HG02571 (cell line): Measurements from ENCODE around the gene GRIPAP1.

Source experiments
- ATAC-seq: cut with Tn5 transposase; IDR thresholded peaks from one replicate; pipeline ENCODE4 v1.9.1; 2021; ENCODE audit warnings: mild to moderate bottlenecking, moderate library complexity; ENCODE audit not compliant: unreplicated experiment

The GRIPAP1 gene

GRCh38 chrX:48927736-48928382 is 74.2 kb downstream of the GRIPAP1 start:
- ATAC-seq, result no peak

DNA sequence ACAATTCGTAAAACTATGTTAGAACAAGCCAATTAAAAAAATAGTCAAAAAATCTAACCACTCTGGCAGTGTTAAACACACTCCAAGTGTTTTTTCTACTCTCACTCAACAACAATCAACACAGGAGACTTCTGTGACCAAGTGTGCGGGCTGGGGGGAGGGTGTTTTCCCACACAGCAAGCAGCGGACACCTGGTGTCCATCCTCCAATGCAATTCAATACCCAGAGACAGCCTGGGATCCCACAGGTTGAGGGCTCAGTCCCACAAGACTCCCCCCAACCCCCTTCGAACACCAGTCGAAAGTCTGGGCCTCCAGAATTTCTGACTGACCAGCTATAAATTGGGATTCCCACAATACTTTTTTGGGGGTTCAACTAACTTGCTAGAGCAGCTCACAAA is 74.9 kb downstream of the GRIPAP1 start:
- ATAC-seq, result no peak

DNA sequence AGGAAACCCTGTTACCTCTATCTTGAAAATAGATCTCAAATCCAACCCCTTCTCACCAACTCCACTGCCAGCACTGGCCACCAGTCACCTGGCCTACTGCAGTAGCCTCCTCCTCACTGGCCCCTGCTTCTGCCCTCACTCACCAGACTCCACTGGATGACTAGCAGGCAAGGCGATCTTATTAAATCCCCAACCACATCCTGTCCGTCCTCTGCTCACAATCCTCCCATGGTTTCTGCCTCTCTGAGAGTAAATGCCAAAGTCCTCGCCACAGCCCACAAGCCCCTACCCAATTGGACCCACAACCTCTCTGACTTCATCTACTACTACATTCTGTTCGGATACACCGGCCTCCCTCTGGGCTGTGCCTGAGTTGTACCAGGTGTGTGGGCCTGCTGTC is 77.8 kb downstream of the GRIPAP1 start:
- no peak for ATAC-seq

DNA sequence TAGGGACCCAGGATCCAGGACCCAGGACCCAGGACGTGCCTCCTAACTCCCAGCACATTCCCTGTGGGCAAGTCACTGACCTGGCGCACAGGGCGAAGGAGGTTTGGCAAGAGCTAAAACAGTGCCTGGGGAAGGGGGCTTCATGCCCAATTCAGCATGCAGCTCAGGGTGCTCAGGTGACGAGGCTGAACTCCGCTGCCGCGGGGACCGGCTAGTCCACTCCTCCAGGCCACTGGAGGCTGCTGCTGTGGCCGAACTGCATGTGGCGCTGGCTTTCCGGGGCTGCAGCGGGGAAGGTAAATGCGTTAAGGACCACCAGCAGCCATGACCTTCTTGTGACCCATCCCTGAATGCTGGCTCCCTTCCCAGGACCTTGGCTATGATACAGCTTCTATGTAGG is 78.3 kb downstream of the GRIPAP1 start:
- ATAC-seq, result no peak
